Astrocyte (in vitro differentiated cells and primary cell): Measurements from ENCODE around the gene NEK6. TPM values are rescaled to one million over a fixed set of nuclear protein-coding genes. Genes with fewer than 3 reads are reported as not detected.

ENCODE experiments used
- DNase-seq: peaks from one replicate; pipeline ENCODE4 v3.0.0-alpha.2; 2010; ENCODE audit warnings: low read depth
- FAIRE-seq: peaks from 2 replicates; lab custom pipeline; 2011; peaks lifted over from hg19 to GRCh38; lab: Jason Lieb, UNC
- H2AFZ ChIP-seq: 2 replicates; pipeline ENCODE4 v1.6.0; 2012; ENCODE audit warnings: low read depth, low read length, inconsistent platforms
- H3K27ac ChIP-seq: 2 replicates; pipeline ENCODE4 v1.5.1; 2011; ENCODE audit warnings: low read depth, low read length, inconsistent platforms
- H3K27me3 ChIP-seq: 2 replicates; pipeline ENCODE4 v1.6.0; 2011; ENCODE audit warnings: low read length, inconsistent platforms; ENCODE audit not compliant: insufficient read depth
- H3K36me3 ChIP-seq: 2 replicates; pipeline ENCODE4 v1.5.1; 2011; ENCODE audit warnings: low read length, inconsistent platforms; ENCODE audit not compliant: insufficient read depth
- H3K4me1 ChIP-seq: 2 replicates; pipeline ENCODE4 v1.5.1; 2011; ENCODE audit warnings: low read length, inconsistent platforms; ENCODE audit not compliant: insufficient read depth
- H3K4me2 ChIP-seq: 2 replicates; pipeline ENCODE4 v1.6.0; 2012; ENCODE audit warnings: low read length, inconsistent platforms
- H3K4me3 ChIP-seq: 2 replicates; pipeline ENCODE4 v1.5.1; 2011; ENCODE audit warnings: low read depth, mild to moderate bottlenecking, low read length, inconsistent platforms; ENCODE audit not compliant: insufficient read depth
- H3K79me2 ChIP-seq: 2 replicates; pipeline ENCODE4 v1.6.0; 2012; ENCODE audit warnings: mild to moderate bottlenecking, low read length, inconsistent platforms; ENCODE audit not compliant: insufficient read depth
- H3K9ac ChIP-seq: 2 replicates; pipeline ENCODE4 v1.6.0; 2012; ENCODE audit warnings: mild to moderate bottlenecking, low read length, inconsistent platforms
- H3K9me3 ChIP-seq: 2 replicates; pipeline ENCODE4 v1.5.1; 2012; ENCODE audit warnings: low read depth, mild to moderate bottlenecking, low read length, inconsistent platforms; ENCODE audit not compliant: insufficient read depth
- H4K20me1 ChIP-seq: 2 replicates; pipeline ENCODE4 v1.6.0; 2012; ENCODE audit warnings: low read length, inconsistent platforms; ENCODE audit not compliant: insufficient read depth
- H3K27ac Mint-ChIP-seq: one replicate; pipeline ENCODE4 v1.8.0; 2021; ENCODE audit warnings: mild to moderate bottlenecking, mixed read lengths; ENCODE audit not compliant: unreplicated experiment
- H3K27me3 Mint-ChIP-seq: one replicate; pipeline ENCODE4 v1.8.0; 2021; ENCODE audit warnings: low read depth, mixed read lengths; ENCODE audit not compliant: unreplicated experiment
- H3K36me3 Mint-ChIP-seq: one replicate; pipeline ENCODE4 v1.8.0; 2021; ENCODE audit warnings: low read depth, mixed read lengths; ENCODE audit not compliant: unreplicated experiment
- H3K4me1 Mint-ChIP-seq: one replicate; pipeline ENCODE4 v1.8.0; 2021; ENCODE audit warnings: low read depth, mixed read lengths; ENCODE audit not compliant: unreplicated experiment
- H3K4me3 Mint-ChIP-seq: one replicate; pipeline ENCODE4 v1.8.0; 2021; ENCODE audit warnings: mild to moderate bottlenecking, moderate library complexity, mixed read lengths; ENCODE audit not compliant: unreplicated experiment
- H3K9me3 Mint-ChIP-seq: one replicate; pipeline ENCODE4 v1.8.0; 2021; ENCODE audit warnings: mild to moderate bottlenecking, mixed read lengths; ENCODE audit not compliant: unreplicated experiment
- CTCF ChIP-seq: IDR thresholded peaks from 2 replicates; pipeline ENCODE4 v1.5.1; 2011; ENCODE audit warnings: low read depth, mild to moderate bottlenecking, inconsistent platforms, low read length, moderate library complexity; ENCODE audit not compliant: insufficient read depth
- EZH2 ChIP-seq: IDR thresholded peaks from 2 replicates; pipeline ENCODE4 v1.6.1; 2012; ENCODE audit warnings: mild to moderate bottlenecking, low read length, inconsistent platforms; ENCODE audit not compliant: insufficient read depth
- total RNA-seq: library from RNA; stranded (reverse); gene quantifications from 2 replicates; pipeline ENCODE4 v1.2.1, GENCODE V29; 2021

Gene NEK6
- total RNA-seq, 1 donor from 2014 or later: 76.8 TPM

GRCh38 chr9:124257070-124257843 lies 492 bp upstream of the NEK6 start:
- H2AFZ ChIP-seq: no peak overlapping the region
- H4K20me1 ChIP-seq: peaks cover 21% of the 10 kb centered on the region
- no peaks in the 10 kb centered on the region for H3K36me3 Mint-ChIP-seq
- H3K27ac ChIP-seq: peak overlapping the region; percentile 69
- H3K79me2 ChIP-seq: peaks cover 45% of the 10 kb centered on the region
- H3K9me3 Mint-ChIP-seq: no peaks in the 10 kb centered on the region
- peak overlapping the region; percentile 86 for H3K4me3 Mint-ChIP-seq
- H3K9ac ChIP-seq: peak overlapping the region; percentile 95
- peak overlapping the region; percentile 95 for H3K27ac Mint-ChIP-seq
- peaks cover 32% of the 10 kb centered on the region for H3K4me1 Mint-ChIP-seq
- FAIRE-seq (no peak), DNase-seq (peak; percentile 41)
- H3K36me3 ChIP-seq: no peaks in the 10 kb centered on the region
- H3K27me3 ChIP-seq: no peaks in the 10 kb centered on the region
- H3K4me2 ChIP-seq: peak overlapping the region; percentile 75
- TF ChIP-seq CTCF: no peak
- no peak for TF ChIP-seq EZH2
- peaks cover 50% of the 10 kb centered on the region for H3K4me1 ChIP-seq
- H3K9me3 ChIP-seq: no peaks in the 10 kb centered on the region
- H3K27me3 Mint-ChIP-seq: no peaks in the 10 kb centered on the region
- H3K4me3 ChIP-seq: peak overlapping the region; percentile 54

- Mint-ChIP-seq H3K27me3 (no peaks in the 10 kb centered on the region), H3K4me1 (peaks cover 46% of the 10 kb centered on the region), H3K27ac (peak overlapping the region; percentile 99), H3K36me3 (peaks cover 2% of the 10 kb centered on the region), H3K4me3 (peak overlapping the region; percentile 93), H3K9me3 (no peaks in the 10 kb centered on the region)
- no peak for TF ChIP-seq CTCF
- Histone ChIP-seq H3K27ac (peak overlapping the region; percentile 97), H3K4me3 (peak overlapping the region; percentile 90), H3K9me3 (no peaks in the 10 kb centered on the region), H3K79me2 (peaks cover 59% of the 10 kb centered on the region), H4K20me1 (peaks cover 33% of the 10 kb centered on the region), H2AFZ (no peak overlapping the region), H3K9ac (peak overlapping the region; percentile 95), H3K36me3 (peaks cover 2% of the 10 kb centered on the region), H3K4me1 (peaks cover 61% of the 10 kb centered on the region), H3K27me3 (no peaks in the 10 kb centered on the region), H3K4me2 (peak overlapping the region; percentile 96)
- FAIRE-seq (no peak), DNase-seq (no peak)
These were observed 933 bp downstream of the NEK6 start for GRCh38 chr9:124258607-124259157.
